ENCODE measurements around the gene TMEM161A. TPM values are rescaled to one million over a fixed set of nuclear protein-coding genes. Genes with fewer than 3 reads are reported as not detected.

Gene TMEM161A
- total RNA-seq, 6 experiments from 2014 or later, result 20.5 to 27.9 (median 25.4) TPM

GRCh38 chr19:19096641-19097627 lies 41.3 kb downstream of the TMEM161A start:
- DNase-seq, result no peak
- Mint-ChIP-seq H3K9me3 (no peaks in the 10 kb centered on the region), H3K27me3 (ENCODE audit: insufficient read depth) (no peaks in the 10 kb centered on the region; the same call in 1 of the 2 replicates), H3K4me1 (ENCODE audit: low read depth) (no peaks in the 10 kb centered on the region), H3K27ac (no peak overlapping the region), H3K36me3 (ENCODE audit: low read depth) (no peaks in the 10 kb centered on the region), H3K4me3 (no peak overlapping the region)
- no peak for TF ChIP-seq CTCF (IDR thresholded peaks at IDR 0.05)

- no peak for DNase-seq
- no peaks in the 10 kb centered on the region for H3K36me3 Mint-ChIP-seq (ENCODE audit: low read depth)
- H3K27ac Mint-ChIP-seq, result no peak overlapping the region
- no peaks in the 10 kb centered on the region for H3K9me3 Mint-ChIP-seq
- no peak overlapping the region for H3K4me3 Mint-ChIP-seq
- no peaks in the 10 kb centered on the region for H3K4me1 Mint-ChIP-seq (ENCODE audit: low read depth)
- H3K27me3 Mint-ChIP-seq (ENCODE audit: insufficient read depth), result no peaks in the 10 kb centered on the region; the same call in 1 of the 2 replicates
- no peak for TF ChIP-seq CTCF (IDR thresholded peaks at IDR 0.05)
Observed at GRCh38 chr19:19095691-19096090, 42.6 kb downstream of the TMEM161A start.

- H3K27ac Mint-ChIP-seq, result no peak overlapping the region
- DNase-seq, result no peak
- no peak overlapping the region for H3K4me3 Mint-ChIP-seq
- no peaks in the 10 kb centered on the region for H3K9me3 Mint-ChIP-seq
- TF ChIP-seq CTCF (IDR thresholded peaks at IDR 0.05), result no peak
- no peaks in the 10 kb centered on the region for H3K4me1 Mint-ChIP-seq (ENCODE audit: low read depth)
- H3K36me3 Mint-ChIP-seq (ENCODE audit: low read depth), result no peaks in the 10 kb centered on the region
- H3K27me3 Mint-ChIP-seq (ENCODE audit: insufficient read depth), result no peaks in the 10 kb centered on the region; the same call in 1 of the 2 replicates
Observed at GRCh38 chr19:19094513-19094912, 43.8 kb downstream of the TMEM161A start.

GRCh38 chr19:19087676-19088075 lies 50.6 kb downstream of the TMEM161A start:
- Mint-ChIP-seq H3K4me3 (no peak overlapping the region), H3K9me3 (no peaks in the 10 kb centered on the region), H3K36me3 (ENCODE audit: low read depth) (no peaks in the 10 kb centered on the region), H3K27me3 (ENCODE audit: insufficient read depth) (peaks cover 2% of the 10 kb centered on the region; the same call in 1 of the 2 replicates), H3K27ac (no peak overlapping the region), H3K4me1 (ENCODE audit: low read depth) (no peaks in the 10 kb centered on the region)
- DNase-seq, result no peak
- no peak for TF ChIP-seq CTCF (IDR thresholded peaks at IDR 0.05)

GRCh38 chr19:19083413-19084178 lies 54.7 kb downstream of the TMEM161A start:
- Mint-ChIP-seq H3K27ac (no peak overlapping the region), H3K36me3 (ENCODE audit: low read depth) (no peaks in the 10 kb centered on the region), H3K4me3 (no peak overlapping the region), H3K4me1 (ENCODE audit: low read depth) (no peaks in the 10 kb centered on the region), H3K9me3 (no peaks in the 10 kb centered on the region), H3K27me3 (ENCODE audit: insufficient read depth) (peaks cover 2% of the 10 kb centered on the region; the same call in 1 of the 2 replicates)
- DNase-seq, result no peak
- TF ChIP-seq CTCF (IDR thresholded peaks at IDR 0.05), result no peak

Measured in HFFc6 (cell line).